ENCODE data around the gene IP6K3. TPM values are rescaled to one million over a fixed set of nuclear protein-coding genes. Genes with fewer than 3 reads are reported as not detected.

The IP6K3 gene
- total and polyA plus RNA-seq, 3 experiments from 2014 or later, result not detected

- CTCF ChIA-PET, result interaction anchor here (1.3 kb wide), 1 partner anchor 114 kb away, joined by 3 read pairs; no protein-coding TSS in a partner anchor
Measured at GRCh38 chr6:33704215-33705066, 42.3 kb downstream of the IP6K3 start.

GRCh38 chr6:33702345-33702977 is 44.2 kb downstream of the IP6K3 start:
- Histone ChIP-seq H3K27me3 (ENCODE audit: insufficient read depth, low read length, poor library complexity, severe bottlenecking) (no peaks in the 10 kb centered on the region), H3K4me3 (ENCODE audit: low read length) (no peak overlapping the region), H3K27ac (ENCODE audit: low read depth, low read length) (no peak overlapping the region), H3K4me1 (ENCODE audit: insufficient read depth, low read length) (peaks cover 14% of the 10 kb centered on the region), H3K9me3 (ENCODE audit: low read length) (no peaks in the 10 kb centered on the region), H3K36me3 (ENCODE audit: insufficient read depth, low read length) (peaks cover 3% of the 10 kb centered on the region)
- Mint-ChIP-seq H3K36me3 (peaks cover 0 to 41% (median 0%) of the 10 kb centered on the region in 3 donors), H3K4me3 (no peak overlapping the region), H3K27ac (peak overlapping the region in 2 of 8 donors; percentile 80 to 87), H3K9me3 (no peaks in the 10 kb centered on the region), H3K4me1 (peaks cover 10 to 15% (median 15%) of the 10 kb centered on the region in 3 donors), H3K27me3 (no peaks in the 10 kb centered on the region)
- ChIA-PET CTCF (interaction anchor here (1.1 to 3.5 kb wide), 3 partner anchors 9 to 123 kb away, joined by 4 to 29 read pairs (median 20); partner anchors contain the start of genes BAK1 and UQCC2), POLR2A (interaction anchor here (0.6 kb wide), 1 partner anchor 121 kb away, joined by 11 read pairs; no protein-coding TSS in a partner anchor)
- no peak for DNase-seq

More at GRCh38 chr6:33704215-33705066, 42.3 kb downstream of the IP6K3 start:
- no peak overlapping the region for H3K27ac ChIP-seq (ENCODE audit: low read depth, low read length)
- H3K27me3 ChIP-seq (ENCODE audit: insufficient read depth, low read length, poor library complexity, severe bottlenecking), result no peaks in the 10 kb centered on the region
- H3K36me3 Mint-ChIP-seq, result peaks cover 0 to 47% (median 4%) of the 10 kb centered on the region in 3 donors
- DNase-seq, result no peak
- H3K9me3 ChIP-seq (ENCODE audit: low read length), result no peaks in the 10 kb centered on the region
- H3K4me1 Mint-ChIP-seq, result peaks cover 19 to 26% (median 21%) of the 10 kb centered on the region in 3 donors
- no peaks in the 10 kb centered on the region for H3K27me3 Mint-ChIP-seq
- H3K4me3 ChIP-seq (ENCODE audit: low read length), result no peak overlapping the region
- H3K4me3 Mint-ChIP-seq, result no peak overlapping the region
- no peaks in the 10 kb centered on the region for H3K9me3 Mint-ChIP-seq
- H3K27ac Mint-ChIP-seq, result peak overlapping the region in 2 of 8 donors; percentile 54 to 84
- peaks cover 3% of the 10 kb centered on the region for H3K36me3 ChIP-seq (ENCODE audit: insufficient read depth, low read length)
- POLR2A ChIA-PET, result no interaction called here
- H3K4me1 ChIP-seq (ENCODE audit: insufficient read depth, low read length), result peaks cover 7% of the 10 kb centered on the region

- Mint-ChIP-seq H3K4me3 (no peak overlapping the region), H3K27ac (peak overlapping the region; percentile 8 to 94 (median 74)), H3K27me3 (no peaks in the 10 kb centered on the region), H3K4me1 (peaks cover 25 to 30% (median 29%) of the 10 kb centered on the region in 3 donors), H3K36me3 (peaks cover 0 to 51% (median 4%) of the 10 kb centered on the region in 3 donors), H3K9me3 (no peaks in the 10 kb centered on the region)
- Histone ChIP-seq H3K36me3 (ENCODE audit: insufficient read depth, low read length) (peaks cover 4% of the 10 kb centered on the region), H3K4me3 (ENCODE audit: low read length) (no peak overlapping the region), H3K27ac (ENCODE audit: low read depth, low read length) (no peak overlapping the region), H3K9me3 (ENCODE audit: low read length) (no peaks in the 10 kb centered on the region), H3K4me1 (ENCODE audit: insufficient read depth, low read length) (peaks cover 33% of the 10 kb centered on the region), H3K27me3 (ENCODE audit: insufficient read depth, low read length, poor library complexity, severe bottlenecking) (no peaks in the 10 kb centered on the region)
- DNase-seq, result peak; percentile 60 to 77 (median 61)
- ChIA-PET CTCF (interaction anchor here (0.8 to 3.5 kb wide), 12 partner anchors 10 to 122 kb away, joined by 3 to 29 read pairs (median 5); partner anchors contain the start of gene UQCC2), POLR2A (no interaction called here)
Measured at GRCh38 chr6:33700391-33701050, 46.2 kb downstream of the IP6K3 start.

- H3K27me3 ChIP-seq (ENCODE audit: insufficient read depth, low read length, poor library complexity, severe bottlenecking), result no peaks in the 10 kb centered on the region
- Mint-ChIP-seq H3K36me3 (peaks cover under 1 to 58% (median 4%) of the 10 kb centered on the region in 3 donors), H3K4me3 (no peak overlapping the region), H3K27me3 (no peaks in the 10 kb centered on the region), H3K9me3 (no peaks in the 10 kb centered on the region), H3K27ac (peak overlapping the region in 5 of 8 donors; percentile 70 to 94 (median 77)), H3K4me1 (peaks cover 30 to 36% (median 36%) of the 10 kb centered on the region in 3 donors)
- H3K4me1 ChIP-seq (ENCODE audit: insufficient read depth, low read length), result peaks cover 41% of the 10 kb centered on the region
- POLR2A ChIA-PET, result no interaction called here
- no peak overlapping the region for H3K27ac ChIP-seq (ENCODE audit: low read depth, low read length)
- peaks cover 9% of the 10 kb centered on the region for H3K36me3 ChIP-seq (ENCODE audit: insufficient read depth, low read length)
- CTCF ChIA-PET, result interaction anchor here (1.3 to 3.5 kb wide), 7 partner anchors 12 to 121 kb away, joined by 3 to 29 read pairs (median 6); partner anchors contain the start of gene UQCC2
- H3K9me3 ChIP-seq (ENCODE audit: low read length), result no peaks in the 10 kb centered on the region
- no peak for DNase-seq
- no peak overlapping the region for H3K4me3 ChIP-seq (ENCODE audit: low read length)
Measured at GRCh38 chr6:33699739-33700138, 47.0 kb downstream of the IP6K3 start.

GRCh38 chr6:33699131-33699530 is 47.6 kb downstream of the IP6K3 start:
- peaks cover 5 to 60% (median 9%) of the 10 kb centered on the region in 3 donors for H3K36me3 Mint-ChIP-seq
- Histone ChIP-seq H3K36me3 (ENCODE audit: insufficient read depth, low read length) (peaks cover 10% of the 10 kb centered on the region), H3K4me3 (ENCODE audit: low read length) (no peak overlapping the region), H3K9me3 (ENCODE audit: low read length) (no peaks in the 10 kb centered on the region), H3K27me3 (ENCODE audit: insufficient read depth, low read length, poor library complexity, severe bottlenecking) (no peaks in the 10 kb centered on the region), H3K27ac (ENCODE audit: low read depth, low read length) (no peak overlapping the region), H3K4me1 (ENCODE audit: insufficient read depth, low read length) (peaks cover 47% of the 10 kb centered on the region)
- CTCF ChIA-PET, result no interaction called here
- H3K27ac Mint-ChIP-seq, result peak overlapping the region in 6 of 8 donors; percentile 26 to 94 (median 70)
- H3K27me3 Mint-ChIP-seq, result no peaks in the 10 kb centered on the region
- POLR2A ChIA-PET, result no interaction called here
- H3K4me3 Mint-ChIP-seq, result no peak overlapping the region
- no peaks in the 10 kb centered on the region for H3K9me3 Mint-ChIP-seq
- H3K4me1 Mint-ChIP-seq, result peaks cover 36 to 42% (median 40%) of the 10 kb centered on the region in 3 donors
- DNase-seq, result no peak

- peak overlapping the region in 7 of 8 donors; percentile 22 to 73 (median 57) for H3K27ac Mint-ChIP-seq
- no peak overlapping the region for H3K27ac ChIP-seq (ENCODE audit: low read depth, low read length)
- H3K4me3 ChIP-seq (ENCODE audit: low read length), result no peak overlapping the region
- peaks cover 54% of the 10 kb centered on the region for H3K4me1 ChIP-seq (ENCODE audit: insufficient read depth, low read length)
- H3K9me3 Mint-ChIP-seq, result no peaks in the 10 kb centered on the region
- H3K9me3 ChIP-seq (ENCODE audit: low read length), result no peaks in the 10 kb centered on the region
- peaks cover 15% of the 10 kb centered on the region for H3K36me3 ChIP-seq (ENCODE audit: insufficient read depth, low read length)
- POLR2A ChIA-PET, result no interaction called here
- H3K36me3 Mint-ChIP-seq, result peaks cover 5 to 61% (median 10%) of the 10 kb centered on the region in 3 donors
- H3K4me3 Mint-ChIP-seq, result no peak overlapping the region
- no peaks in the 10 kb centered on the region for H3K27me3 ChIP-seq (ENCODE audit: insufficient read depth, low read length, poor library complexity, severe bottlenecking)
- no peaks in the 10 kb centered on the region for H3K27me3 Mint-ChIP-seq
- DNase-seq, result no peak
- H3K4me1 Mint-ChIP-seq, result peaks cover 41 to 48% (median 42%) of the 10 kb centered on the region in 3 donors
- CTCF ChIA-PET, result no interaction called here
Measured at GRCh38 chr6:33698494-33698893, 48.2 kb downstream of the IP6K3 start.

- Mint-ChIP-seq H3K27me3 (no peaks in the 10 kb centered on the region), H3K27ac (peak overlapping the region in 7 of 8 donors; percentile 94 to 100 (median 96)), H3K36me3 (peaks cover 6 to 63% (median 10%) of the 10 kb centered on the region in 3 donors), H3K4me3 (no peak overlapping the region), H3K4me1 (peaks cover 47 to 54% (median 48%) of the 10 kb centered on the region in 3 donors), H3K9me3 (no peaks in the 10 kb centered on the region)
- Histone ChIP-seq H3K27me3 (ENCODE audit: insufficient read depth, low read length, poor library complexity, severe bottlenecking) (no peaks in the 10 kb centered on the region), H3K9me3 (ENCODE audit: low read length) (no peaks in the 10 kb centered on the region), H3K36me3 (ENCODE audit: insufficient read depth, low read length) (peaks cover 18% of the 10 kb centered on the region), H3K4me1 (ENCODE audit: insufficient read depth, low read length) (peaks cover 60% of the 10 kb centered on the region), H3K27ac (ENCODE audit: low read depth, low read length) (no peak overlapping the region), H3K4me3 (ENCODE audit: low read length) (no peak overlapping the region)
- CTCF ChIA-PET, result interaction anchor here (0.9 to 1.3 kb wide), 4 partner anchors 14 to 111 kb away, joined by 3 to 4 read pairs (median 4); partner anchors contain the start of gene UQCC2
- POLR2A ChIA-PET, result no interaction called here
- DNase-seq, result no peak
Measured at GRCh38 chr6:33697845-33698244, 48.9 kb downstream of the IP6K3 start.
